SH-SY5Y (cell line): ENCODE measurements around the gene LYSMD1.

Source experiments
- GATA2 ChIP-seq: IDR thresholded peaks from 2 replicates; pipeline ENCODE4 v1.6.1; 2011; ENCODE audit warnings: mild to moderate bottlenecking, low read depth, low read length
- GATA3 ChIP-seq: IDR thresholded peaks from 2 replicates; pipeline ENCODE4 v1.6.1; 2011; ENCODE audit warnings: low read depth, mild to moderate bottlenecking, low read length, moderate library complexity

DNA sequence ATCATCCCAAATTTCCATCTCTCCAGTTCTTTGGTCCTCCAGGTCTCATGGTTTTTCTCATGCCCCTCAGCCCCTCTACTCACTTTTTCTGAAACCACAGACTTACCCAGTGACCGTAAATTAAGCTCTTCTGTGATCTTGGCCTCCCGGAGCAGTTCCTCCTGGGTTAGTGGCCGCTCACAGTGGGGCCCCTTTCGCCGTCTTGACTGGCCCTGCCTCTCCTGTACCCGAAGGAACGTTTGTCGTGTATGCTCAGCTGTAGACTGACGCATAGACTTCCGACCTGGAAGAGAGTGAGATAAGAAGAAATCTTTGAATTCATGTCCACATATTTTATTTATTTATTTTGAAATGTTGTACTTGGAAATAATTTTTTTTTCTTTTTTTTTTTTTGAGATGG is 18.5 kb upstream of the LYSMD1 start:
- no peak for TF ChIP-seq GATA3
- no peak for TF ChIP-seq GATA2
